Renal cortical epithelial cell (primary cell): ENCODE results near the gene CYTH3. TPM values are rescaled to one million over a fixed set of nuclear protein-coding genes. Genes with fewer than 3 reads are reported as not detected.
"Not testable (repeated sequence)": the region's sequence is repeated elsewhere in the genome, so short reads cannot be mapped to it uniquely, and the experiment has no call there.

ENCODE experiments used
- DNase-seq: peaks from one replicate; pipeline ENCODE4 v3.0.0-alpha.2; 2011; ENCODE audit warnings: low read depth
- total RNA-seq: library from RNA; depleted of rRNA; stranded (reverse); fragments of >200 nt; gene quantifications from 2 replicates; pipeline ENCODE4 v1.2.3, GENCODE V29; 2014

CYTH3 gene
- 21.2 and 30.0 TPM in 2 replicates for total RNA-seq

DNA sequence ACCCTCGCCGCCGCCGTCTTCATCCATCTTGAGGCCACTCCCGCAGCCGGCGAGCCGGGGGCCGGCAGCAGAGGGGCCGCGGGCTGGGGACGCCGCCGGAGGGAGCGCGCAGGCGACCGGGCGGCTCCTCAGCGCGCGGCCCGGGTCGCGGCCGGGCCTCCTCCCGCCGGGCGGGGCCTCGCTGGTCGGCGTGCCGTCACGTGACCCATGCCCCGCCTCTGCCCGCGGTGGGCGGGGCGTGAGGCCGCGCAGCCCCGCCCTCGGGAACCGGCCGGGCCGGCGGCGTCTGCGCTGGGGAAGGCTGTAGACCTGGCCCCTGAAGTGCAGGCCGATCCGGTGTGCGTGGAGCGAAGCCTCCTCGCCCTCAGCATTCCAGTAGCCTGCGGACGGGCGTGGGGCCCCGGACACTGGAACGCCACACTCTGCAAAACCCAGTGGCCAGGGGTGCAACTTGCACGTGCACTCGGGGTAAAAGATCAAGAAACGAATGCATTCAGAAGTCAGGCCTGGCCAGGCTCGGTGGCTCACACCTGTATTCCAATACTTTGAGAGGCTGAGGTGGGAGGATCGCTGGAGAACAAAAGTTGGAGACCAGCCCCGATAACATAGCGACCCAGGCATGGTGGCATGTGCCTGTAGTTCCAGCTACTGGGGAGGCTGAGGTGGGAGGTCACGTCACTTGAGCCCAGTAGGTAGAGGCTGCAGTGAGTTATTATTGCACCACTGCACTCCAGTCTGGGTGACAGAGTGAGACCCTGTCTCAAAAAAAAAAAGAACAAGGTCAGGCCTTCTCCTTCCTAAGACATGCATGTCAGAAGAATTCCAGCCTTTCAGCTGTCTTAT lies at the start of gene CYTH3:
TSS of gene CYTH3 (minus strand) at position 144 of the 843 bp plus-strand sequence. CDS start at position 27, 117 bp downstream.
- peak; percentile 36 for DNase-seq

DNA sequence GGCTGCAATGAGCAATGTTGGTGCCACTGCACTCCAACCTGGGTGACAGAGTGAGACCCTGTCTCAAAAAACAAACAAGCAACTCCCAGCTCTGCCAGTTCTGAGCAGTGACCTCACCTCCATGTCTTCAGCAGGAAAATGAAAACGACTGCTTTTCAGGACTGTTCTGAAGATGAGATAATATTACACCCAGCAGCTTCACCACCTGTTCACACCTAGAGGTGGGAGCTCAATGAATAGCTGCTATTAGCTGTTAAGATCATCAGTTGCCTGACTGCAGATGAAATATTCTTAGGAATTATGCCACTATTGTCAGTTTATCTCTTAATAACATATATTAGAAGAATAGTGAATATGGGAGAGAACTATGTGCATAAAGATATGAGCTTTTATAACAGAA lies 48.4 kb upstream of the CYTH3 start:
- DNase-seq = no peak

- DNase-seq = peak; percentile 36
Observed at GRCh38 chr7:6317797-6318438, 45.5 kb upstream of the CYTH3 start.

- DNase-seq = no peak
Observed at GRCh38 chr7:6316226-6316625, 43.8 kb upstream of the CYTH3 start.

GRCh38 chr7:6315746-6316145 lies 43.3 kb upstream of the CYTH3 start:
- no peak for DNase-seq

DNA sequence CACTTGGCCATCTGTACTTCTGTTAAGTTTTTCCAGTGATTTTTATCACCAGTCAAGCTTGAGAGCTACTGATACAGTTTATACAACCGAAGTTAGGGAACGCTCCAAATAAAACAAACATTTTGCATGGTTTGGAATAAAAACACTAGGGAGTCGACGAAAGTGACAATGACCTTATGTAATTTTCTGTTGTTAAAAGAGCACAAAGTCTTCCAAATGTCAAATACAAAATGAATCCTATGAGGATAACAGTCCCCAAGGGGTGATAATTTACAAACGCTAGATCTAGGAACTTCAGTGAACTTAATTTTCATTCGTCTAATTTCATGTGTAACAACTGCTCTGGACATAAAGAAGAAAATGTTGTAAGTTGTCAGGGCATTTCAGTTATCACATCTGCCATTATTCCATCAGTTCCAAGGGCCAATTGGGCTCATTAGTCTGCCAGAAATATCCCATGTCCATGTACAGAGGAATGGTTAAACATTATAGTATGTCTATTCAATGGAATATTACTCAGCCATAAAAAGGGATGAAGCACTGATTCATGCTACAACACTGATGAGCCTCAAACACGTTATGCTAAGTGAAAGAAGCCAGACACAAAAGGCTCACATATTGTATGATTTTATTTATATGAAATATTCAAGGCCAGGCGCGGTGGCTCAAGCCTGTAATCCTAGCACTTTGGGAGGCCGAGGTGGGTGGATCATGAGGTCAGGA lies 38.0 kb upstream of the CYTH3 start:
- no peak for DNase-seq

DNA sequence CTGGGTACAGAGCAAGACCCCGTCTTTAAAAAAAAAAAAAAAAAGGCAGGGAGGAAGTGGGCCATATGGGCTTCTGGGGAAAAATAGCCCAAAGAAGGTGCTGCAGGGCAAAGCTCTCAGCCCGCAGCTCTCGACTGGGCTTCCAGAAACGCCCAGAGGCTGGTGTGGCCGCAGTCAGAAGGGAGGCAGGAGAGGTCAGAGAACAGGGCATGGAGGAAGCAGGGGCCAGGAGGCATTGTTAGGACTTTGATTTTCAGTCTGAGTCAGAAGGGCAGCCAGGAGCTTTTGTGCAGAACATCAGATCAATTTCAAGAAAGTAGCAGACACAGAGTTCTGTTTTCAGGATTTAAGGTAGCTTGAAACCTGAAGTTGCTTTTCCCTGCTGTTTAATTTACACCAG lies 35.3 kb upstream of the CYTH3 start:
- peak; percentile 32 for DNase-seq

DNA sequence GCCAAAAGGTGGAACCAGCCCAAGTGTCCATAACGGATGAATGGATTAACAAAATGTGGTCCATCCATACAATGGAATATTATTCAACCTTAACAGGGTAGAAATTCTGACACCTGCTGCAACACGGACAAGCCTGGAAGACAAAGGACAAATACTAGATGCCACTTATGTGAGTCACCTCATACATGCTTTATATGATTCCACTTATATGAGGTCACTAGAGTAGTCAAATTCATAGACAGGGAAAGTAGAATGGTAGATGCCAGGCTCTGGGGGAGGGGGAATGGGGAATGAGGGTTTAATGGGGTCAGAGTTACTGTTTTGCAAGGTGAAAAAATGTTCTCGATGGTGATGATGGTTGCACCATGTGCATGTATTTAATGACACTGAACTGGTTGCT lies 34.0 kb upstream of the CYTH3 start:
- DNase-seq = peak; percentile 90

DNA sequence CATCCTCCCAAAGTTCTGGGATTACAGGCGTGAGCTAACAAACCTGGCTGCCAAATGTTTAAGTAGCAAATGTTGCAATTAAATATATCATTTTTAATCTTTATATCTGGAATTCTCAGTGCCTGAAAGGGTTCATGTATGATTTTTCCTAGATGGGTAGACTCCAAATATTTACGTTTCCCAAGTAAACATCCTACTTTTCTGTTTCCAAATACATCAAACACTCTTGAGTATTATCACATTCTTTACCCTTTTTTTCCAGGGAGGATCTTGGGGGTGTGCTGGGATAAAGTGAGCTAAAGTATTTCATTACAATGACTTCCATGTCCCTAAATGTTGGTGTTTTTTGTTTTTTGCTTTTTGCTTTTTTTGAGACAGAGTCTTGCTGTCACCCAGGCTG lies 32.9 kb upstream of the CYTH3 start:
- no peak for DNase-seq

DNA sequence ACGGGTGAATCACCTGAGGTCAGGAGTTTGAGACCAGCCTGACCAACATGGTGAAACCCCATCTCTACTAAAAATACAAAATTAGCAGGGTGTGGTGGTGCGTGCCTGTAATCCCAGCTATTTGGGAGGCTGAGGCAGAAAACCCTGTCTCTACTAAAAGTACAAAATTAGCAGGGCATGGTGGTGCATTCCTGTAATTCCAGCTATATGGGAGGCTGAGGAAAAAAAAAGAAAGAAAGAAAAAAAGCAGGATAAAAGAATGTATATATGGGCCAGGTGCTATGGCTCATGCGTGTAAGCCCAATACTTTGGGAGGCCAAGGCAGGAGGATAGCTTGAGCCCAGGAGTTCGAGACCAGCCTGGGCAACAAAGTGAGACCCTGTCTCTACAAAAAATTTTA lies 29.0 kb upstream of the CYTH3 start:
- DNase-seq = not testable (repeated sequence)

GRCh38 chr7:6299774-6300173 lies 27.4 kb upstream of the CYTH3 start:
- DNase-seq = no peak

DNA sequence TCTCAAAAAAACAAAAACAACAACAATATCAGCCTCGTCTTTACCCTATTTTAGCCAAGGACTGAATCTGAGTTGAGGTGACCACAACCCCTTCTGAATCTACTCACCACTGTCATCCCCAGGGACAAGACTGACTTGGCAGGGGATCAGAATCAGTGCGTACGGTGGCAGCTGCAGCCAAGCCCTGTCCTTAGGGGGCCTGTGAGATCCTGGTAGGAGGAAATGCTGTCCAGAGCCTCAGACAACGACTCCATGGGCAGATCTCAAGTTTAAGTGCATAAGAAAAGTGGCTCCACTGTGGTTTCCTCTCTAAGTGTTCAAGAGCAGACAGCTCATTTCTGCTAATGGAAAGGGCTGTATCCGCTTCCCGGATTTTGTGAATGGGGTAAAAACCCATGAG lies 22.4 kb upstream of the CYTH3 start:
- DNase-seq = no peak

- DNase-seq = no peak
Observed at GRCh38 chr7:6293202-6293601, 20.8 kb upstream of the CYTH3 start.

DNA sequence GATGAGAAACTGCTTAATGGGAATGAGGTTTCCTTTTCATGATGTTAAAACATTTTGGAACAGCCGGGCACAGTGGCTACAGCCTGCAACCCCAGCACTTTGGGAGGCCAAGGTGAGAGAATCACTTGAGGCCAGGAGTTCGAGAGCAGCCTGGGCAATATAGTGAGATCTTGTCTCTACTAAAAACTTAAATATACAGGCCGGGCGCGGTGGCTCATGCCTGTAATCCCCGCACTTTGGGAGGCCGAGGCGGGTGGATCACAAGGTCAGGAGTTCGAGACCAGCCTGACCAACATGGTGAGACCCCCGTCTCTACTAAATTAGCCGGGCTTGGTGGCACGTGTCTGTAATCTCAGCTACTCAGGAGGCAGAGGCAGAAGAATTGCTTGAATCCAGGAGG lies 19.5 kb upstream of the CYTH3 start:
- DNase-seq = not testable (repeated sequence)

DNA sequence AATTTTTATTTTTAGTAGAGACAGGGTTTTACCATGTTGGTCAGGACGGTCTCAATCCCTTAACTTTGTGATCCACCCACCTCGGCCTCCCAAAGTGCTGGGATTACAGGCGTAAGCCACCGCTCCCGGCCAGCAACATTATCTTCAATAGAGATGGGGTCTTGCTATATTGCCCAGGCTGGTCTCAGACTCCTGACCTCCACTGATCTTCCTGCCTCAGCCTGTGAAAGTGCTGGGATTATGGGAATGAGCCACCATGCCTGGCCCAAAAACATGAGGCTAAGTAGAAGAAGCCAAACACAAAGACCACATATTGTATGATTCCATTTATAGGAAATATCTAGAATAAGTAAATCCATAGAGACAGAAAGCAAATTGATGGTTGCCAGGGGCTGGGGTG lies 19.1 kb upstream of the CYTH3 start:
- no peak for DNase-seq

GRCh38 chr7:6290319-6290741 lies 17.9 kb upstream of the CYTH3 start:
- no peak for DNase-seq

- no peak for DNase-seq
Observed at GRCh38 chr7:6288270-6288860, 15.9 kb upstream of the CYTH3 start.

DNA sequence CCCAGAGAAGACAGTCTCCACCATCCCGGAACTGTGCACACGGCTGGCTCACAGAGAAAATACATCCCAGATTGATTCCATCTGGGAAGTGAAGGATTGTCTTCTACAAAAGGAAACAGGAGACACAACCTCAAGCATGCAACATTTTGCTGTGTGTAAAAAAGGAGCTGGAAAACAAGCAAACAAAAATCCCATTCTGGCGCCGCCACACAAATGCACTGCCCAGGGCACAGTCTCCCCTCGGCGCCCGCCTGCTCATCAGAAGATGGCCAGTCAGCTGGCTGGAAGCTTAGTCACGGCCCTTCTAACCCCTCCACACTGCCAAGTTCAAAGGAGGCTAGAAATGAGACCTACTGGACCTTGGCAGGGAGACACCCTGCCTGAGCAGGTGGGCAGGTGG lies 14.1 kb upstream of the CYTH3 start:
- DNase-seq = no peak

DNA sequence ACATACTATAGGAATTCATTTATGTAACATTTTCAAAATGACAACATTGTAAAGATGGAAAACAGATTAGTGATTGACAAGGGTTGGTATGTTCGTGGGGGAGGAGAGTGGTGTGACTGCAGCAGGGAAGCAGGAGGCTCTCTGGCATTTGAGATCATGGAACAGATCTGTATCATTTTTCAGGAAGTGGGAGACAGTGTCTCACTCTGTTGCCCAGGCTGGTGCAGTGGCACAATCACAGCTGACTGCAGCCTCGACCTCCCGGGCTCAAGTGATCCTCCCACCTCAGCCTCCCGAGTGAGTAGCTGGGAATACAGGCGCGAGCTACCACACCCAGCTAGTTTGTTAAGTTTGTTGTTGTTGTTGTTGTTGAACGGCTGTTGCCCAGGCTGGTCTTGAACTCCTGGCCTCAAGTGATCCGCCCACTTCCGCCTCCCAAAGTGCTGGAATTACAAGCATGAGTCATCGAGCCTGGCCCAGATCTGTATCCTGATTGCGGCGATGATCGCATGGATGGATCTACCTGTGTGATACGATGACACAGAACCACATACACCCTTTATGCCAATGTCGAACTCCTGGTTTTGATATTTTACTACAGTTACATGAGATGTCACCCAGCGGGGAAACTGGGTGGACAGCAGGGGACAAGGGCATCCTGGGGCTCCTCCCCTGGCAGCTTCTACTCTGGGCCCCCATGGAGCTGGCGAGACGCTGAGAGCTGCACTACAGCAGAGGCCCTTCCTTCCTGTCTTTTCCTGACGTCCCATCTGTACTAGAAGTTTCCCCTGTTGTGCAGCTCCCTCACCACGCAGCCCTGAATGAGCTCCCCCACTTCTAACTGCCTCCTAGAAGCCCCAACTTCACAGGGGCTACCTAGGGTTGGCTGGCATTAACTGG lies 12.3 kb upstream of the CYTH3 start:
- no peak for DNase-seq

DNA sequence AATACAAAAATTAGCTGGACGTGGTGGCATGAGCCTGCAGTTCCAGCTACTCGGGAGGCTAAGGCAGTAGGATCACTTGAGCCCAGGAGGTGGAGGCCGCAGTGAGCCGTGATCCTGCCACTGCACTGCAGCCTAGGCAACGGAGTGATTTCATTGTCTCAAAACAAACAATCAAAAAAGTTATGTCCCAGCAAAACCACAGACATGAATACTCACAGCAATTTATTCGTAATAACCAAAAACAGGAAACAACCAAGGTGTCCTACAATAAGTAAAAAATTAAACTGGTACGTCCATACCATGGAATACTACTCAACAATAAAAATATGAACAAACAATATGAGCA lies 11.6 kb upstream of the CYTH3 start:
- peak; percentile 50 for DNase-seq

DNA sequence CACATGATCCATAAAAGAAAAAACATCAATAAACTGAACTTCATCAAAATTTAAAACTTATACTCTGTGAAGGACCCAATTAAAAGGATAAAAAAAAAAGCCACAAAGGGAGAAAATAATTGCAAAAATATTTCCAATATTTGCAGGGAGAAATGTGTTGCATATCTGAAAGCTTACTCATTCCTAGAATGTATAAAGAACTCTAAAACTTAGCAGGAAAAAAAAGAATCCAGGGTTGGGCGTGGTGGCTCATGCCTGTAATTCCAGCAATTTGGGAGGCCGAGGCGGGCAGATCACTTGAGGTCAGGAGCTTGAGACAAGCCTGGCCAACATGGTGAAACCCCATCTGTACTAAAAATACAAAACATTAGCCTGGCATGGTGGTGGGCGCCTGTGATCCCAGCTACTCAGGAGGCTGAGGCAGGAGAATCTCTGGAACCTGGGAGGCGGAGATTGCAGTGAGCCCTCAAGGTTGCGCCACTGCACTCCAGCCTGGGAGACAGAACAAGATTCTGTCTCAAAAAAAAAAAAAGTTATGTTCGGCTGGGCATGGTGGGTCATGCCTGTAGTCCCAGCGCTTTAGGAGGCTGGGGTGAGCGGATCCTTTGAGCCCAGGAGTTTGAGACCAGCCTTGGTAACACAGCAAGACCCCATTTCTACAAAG lies 11.1 kb upstream of the CYTH3 start:
- DNase-seq = peak; percentile 69
